GM18519 (cell line): ENCODE data around the gene PRLH.
"Not testable (repeated sequence)": the region's sequence is repeated elsewhere in the genome, so short reads cannot be mapped to it uniquely, and the experiment has no call there.

Experiments
- ATAC-seq: cut with Tn5 transposase; IDR thresholded peaks from one replicate; pipeline ENCODE4 v1.9.1; 2021; ENCODE audit warnings: mild to moderate bottlenecking, moderate library complexity; ENCODE audit not compliant: unreplicated experiment, low FRiP score

PRLH gene

GRCh38 chr2:237597196-237598145, 31.1 kb downstream of the PRLH start:
- ATAC-seq, result no peak

GRCh38 chr2:237598468-237599208, 32.3 kb downstream of the PRLH start:
- no peak for ATAC-seq

GRCh38 chr2:237599465-237600110, 33.2 kb downstream of the PRLH start:
- ATAC-seq, result no peak

GRCh38 chr2:237600205-237600846, 34.0 kb downstream of the PRLH start:
- no peak for ATAC-seq

GRCh38 chr2:237601453-237602116, 35.2 kb downstream of the PRLH start:
- no peak for ATAC-seq

- no peak for ATAC-seq
These were observed 36.0 kb downstream of the PRLH start for GRCh38 chr2:237602409-237602808.

- no peak for ATAC-seq
These were observed 36.8 kb downstream of the PRLH start for GRCh38 chr2:237603049-237603717.

GRCh38 chr2:237603718-237604362, 37.5 kb downstream of the PRLH start:
- no peak for ATAC-seq

- ATAC-seq, result no peak
These were observed 38.0 kb downstream of the PRLH start for GRCh38 chr2:237604391-237604790.

GRCh38 chr2:237604960-237605359, 38.6 kb downstream of the PRLH start:
- ATAC-seq, result no peak

- not testable (repeated sequence) for ATAC-seq
These were observed 40.1 kb downstream of the PRLH start for GRCh38 chr2:237606522-237606921.

GRCh38 chr2:237612527-237613357, 46.4 kb downstream of the PRLH start:
- ATAC-seq, result no peak

GRCh38 chr2:237613679-237614078, 47.3 kb downstream of the PRLH start:
- no peak for ATAC-seq

GRCh38 chr2:237614151-237614720, 47.9 kb downstream of the PRLH start:
- ATAC-seq, result no peak

GRCh38 chr2:237615631-237616249, 49.4 kb downstream of the PRLH start:
- no peak for ATAC-seq

GRCh38 chr2:237616373-237616733, 50.0 kb downstream of the PRLH start:
- no peak for ATAC-seq
